Adrenal gland (tissue), 12 donors: ENCODE results near the gene FGD2. TPM values are rescaled to one million over a fixed set of nuclear protein-coding genes. Genes with fewer than 3 reads are reported as not detected.
A peak's percentile ranks its signal among the peaks of the same experiment; 100 is the strongest.

ENCODE experiments used
- DNase-seq, 7 donors: peaks; one replicate each; pipeline ENCODE4 v3.0.0-alpha.2; 2019 to 2020
- H3K27ac ChIP-seq, 5 donors: fragments of 200-600 bp; sonication (generic) in 4 of 5; 1 replicate in 3 of 5; 2 replicates in 2 of 5; pipeline versions ENCODE4 v1.5.1 to v1.8.0; 2016 to 2020; ENCODE audit warnings: mild to moderate bottlenecking in 1 of 5
- H3K27me3 ChIP-seq: fragments of 200-600 bp; 2 replicates; pipeline ENCODE4 v1.8.0; 2021
- H3K36me3 ChIP-seq, 2 donors: fragments of 200-600 bp; replicated peaks in 1 of 2; 1 replicate in 1 of 2; 2 replicates in 1 of 2; pipeline versions ENCODE4 v1.5.1 to v1.8.0; 2018 to 2022
- H3K4me1 ChIP-seq, 2 donors: fragments of 200-600 bp; replicated peaks in 1 of 2; 1 replicate in 1 of 2; 2 replicates in 1 of 2; pipeline versions ENCODE4 v1.5.1 to v1.8.0; 2018 to 2021
- H3K4me3 ChIP-seq, 4 donors: fragments of 200-600 bp; sonication (generic) in 3 of 4; one replicate each; pipeline ENCODE4 v1.5.1; 2016 to 2018
- H3K9me3 ChIP-seq, 3 donors: fragments of 200-600 bp; sonication (generic) in 1 of 3; replicated peaks in 1 of 3; 1 replicate in 2 of 3; 2 replicates in 1 of 3; pipeline versions ENCODE4 v1.5.1 to v1.8.0; 2016 to 2021
- CTCF ChIP-seq, 6 experiments: fragments of 450-650 bp in 4 of 6; fragments of 200-600 bp in 2 of 6; sonication (generic) in 1 of 6; IDR thresholded peaks; 1 replicate in 5 of 6; 2 replicates in 1 of 6; pipeline versions ENCODE4 v1.5.1 to v1.8.0; 2016 to 2021; ENCODE audit warnings: antibody characterized with exemption in 6 of 6, mild to moderate bottlenecking in 2 of 6, moderate library complexity in 1 of 6
- POLR2A ChIP-seq, 2 donors: fragments of 450-650 bp; IDR thresholded peaks; one replicate each; pipeline ENCODE4 v1.6.1; 2017; ENCODE audit warnings: antibody characterized with exemption in 2 of 2, mild to moderate bottlenecking in 2 of 2, moderate library complexity in 1 of 2
- WGBS, 4 donors: extraction: QIAGEN DNeasy Blood & Tissue Kit in 2 of 4; methylation state at CpG; one replicate each; pipeline versions ENCODE4 v1.1.5 to v1.1.7; 2013 to 2017; 5-methylcytosine and 5-hydroxymethylcytosine counted together
- intact Hi-C, 2 donors: fragments of 100-400 bp; cut with DNase I; formaldehyde crosslinking; loops; one replicate each; pipeline versions ENCODE4 v1.14.1 to v1.15.0; 2022 to 2023
- polyA plus RNA-seq, 3 donors: library from polyadenylated mRNA; stranded (reverse); fragments of 200-250 nt in 2 of 3; fragments of 350-450 nt in 1 of 3; fragmentation: Illumina TruSeq in 1 of 3; extraction: RNeasy Lipid Tissue Mini Kit (QIAGEN cat#74804) in 1 of 3; gene quantifications; one replicate each; pipeline ENCODE4 v1.2.3, GENCODE V29; 2013 to 2014
- total RNA-seq, 9 donors: library from RNA; depleted of rRNA in 4 of 9; stranded (reverse); fragments of >200 nt in 4 of 9; fragments of 120-200 nt in 1 of 9; fragmentation: NEBNext Ultra II Directional in 1 of 9; extraction: Animal tissue kit (Norgen Biotek cat#: 25700) in 1 of 9; gene quantifications; one replicate each; pipeline versions ENCODE4 v1.1.0 to v1.2.4, GENCODE V29; 2013 to 2023
- donor health status: healthy with polysubstance abuse.
- donor health status: Bipolar disorder and iron deficiency.
- donor health status: DM: yes; HTN: yes; CAD: no.
- donor health status: DM: no; HTN: no; CAD: no.
- donor health status: DM: no; HTN: no; CAD: no.
- donor health status: DM: yes; HTN: yes; CAD: no.

The FGD2 gene
- total and polyA plus RNA-seq, 12 donors = 2.0 to 117 (median 26.4) TPM

- no peaks in the 10 kb centered on the region for H3K36me3 ChIP-seq
- no peaks in the 10 kb centered on the region for H3K9me3 ChIP-seq
- peak overlapping the region in 2 of 5 donors; percentile 8 to 76 for H3K27ac ChIP-seq
- intact Hi-C loops = loop anchor here in 1 of 2 donors (2.0 to 10.0 kb wide), 2 partner anchors 73 to 121 kb away; no protein-coding TSS in a partner anchor
- TF ChIP-seq CTCF (IDR thresholded peaks at IDR 0.05) (peak; percentile 78 to 98 (median 95)), POLR2A (IDR thresholded peaks at IDR 0.05) (no peak)
- peaks cover 0 to 18% of the 10 kb centered on the region in 2 donors for H3K4me1 ChIP-seq
- 16 to 58% (median 21%) methylated on average over 4 to 25 of the region's 25 CpGs for WGBS, 4 donors
- peak; percentile 85 to 97 (median 91) for DNase-seq
- no peak overlapping the region for H3K4me3 ChIP-seq
- H3K27me3 ChIP-seq = no peaks in the 10 kb centered on the region
Observed at GRCh38 chr6:37051138-37052026, 45.9 kb downstream of the FGD2 start.

- no peaks in the 10 kb centered on the region for H3K27me3 ChIP-seq
- H3K27ac ChIP-seq = no peak overlapping the region
- whole genome bisulfite sequencing, 4 donors = 68 to 80% (median 75%) methylated on average over 8 to 9 of the region's 9 CpGs
- peaks cover 0 to 18% of the 10 kb centered on the region in 2 donors for H3K4me1 ChIP-seq
- no peaks in the 10 kb centered on the region for H3K36me3 ChIP-seq
- no peak for TF ChIP-seq POLR2A (IDR thresholded peaks at IDR 0.05)
- TF ChIP-seq CTCF (IDR thresholded peaks at IDR 0.05) = no peak
- no peaks in the 10 kb centered on the region for H3K9me3 ChIP-seq
- H3K4me3 ChIP-seq = no peak overlapping the region
- DNase-seq = no peak
- intact Hi-C loops = loop anchor here in 1 of 2 donors (10.0 kb wide), 1 partner anchor 73 kb away; no protein-coding TSS in a partner anchor
Observed at GRCh38 chr6:37052027-37052628, 46.7 kb downstream of the FGD2 start.

- no peak for TF ChIP-seq POLR2A (IDR thresholded peaks at IDR 0.05)
- no peak for TF ChIP-seq CTCF (IDR thresholded peaks at IDR 0.05)
- DNase-seq = no peak
- H3K36me3 ChIP-seq = no peaks in the 10 kb centered on the region
- intact Hi-C loops = loop anchor here in 1 of 2 donors (10.0 kb wide), 1 partner anchor 71 kb away; no protein-coding TSS in a partner anchor
- peaks cover 0 to 18% of the 10 kb centered on the region in 2 donors for H3K4me1 ChIP-seq
- H3K9me3 ChIP-seq = no peaks in the 10 kb centered on the region
- H3K27ac ChIP-seq = no peak overlapping the region
- WGBS, 4 donors = 69 to 93% (median 85%) methylated on average over 5 to 7 of the region's 7 CpGs
- no peaks in the 10 kb centered on the region for H3K27me3 ChIP-seq
- H3K4me3 ChIP-seq = no peak overlapping the region
Observed at GRCh38 chr6:37053683-37054082, 48.2 kb downstream of the FGD2 start.

GRCh38 chr6:37054171-37054570 lies 48.7 kb downstream of the FGD2 start:
- DNase-seq = no peak
- H3K4me1 ChIP-seq = peaks cover under 1 to 20% of the 10 kb centered on the region in 2 donors
- no peak for TF ChIP-seq POLR2A (IDR thresholded peaks at IDR 0.05)
- no peak for TF ChIP-seq CTCF (IDR thresholded peaks at IDR 0.05)
- intact Hi-C loops = loop anchor here in 1 of 2 donors (10.0 kb wide), 1 partner anchor 71 kb away; no protein-coding TSS in a partner anchor
- H3K27ac ChIP-seq = no peak overlapping the region
- H3K27me3 ChIP-seq = no peaks in the 10 kb centered on the region
- WGBS, 4 donors = 93 to 97% (median 96%) methylated on average over 10 to 11 of the region's 11 CpGs
- H3K36me3 ChIP-seq = no peaks in the 10 kb centered on the region
- H3K9me3 ChIP-seq = no peaks in the 10 kb centered on the region
- no peak overlapping the region for H3K4me3 ChIP-seq
